Stimulated activated CD8-positive, alpha-beta memory T cell treated with anti-CD3 and anti-CD28 coated beads, Interleukin-15, amount 100 ng/mL, for 1 hour (primary cell): Measurements from ENCODE around the gene SPECC1.
A peak's percentile ranks its signal among the peaks of the same experiment; 100 is the strongest.
"Not testable (repeated sequence)": the region's sequence is repeated elsewhere in the genome, so short reads cannot be mapped to it uniquely, and the experiment has no call there.

Experiments
- DNase-seq: peaks from one replicate; pipeline ENCODE4 v3.0.0-alpha.2; 2020; ENCODE audit warnings: low read depth

The SPECC1 gene

GRCh38 chr17:20068445-20068844 lies 59.3 kb downstream of the SPECC1 start:
- no peak for DNase-seq

GRCh38 chr17:20071824-20072691 lies 62.9 kb downstream of the SPECC1 start:
- DNase-seq = no peak

DNA sequence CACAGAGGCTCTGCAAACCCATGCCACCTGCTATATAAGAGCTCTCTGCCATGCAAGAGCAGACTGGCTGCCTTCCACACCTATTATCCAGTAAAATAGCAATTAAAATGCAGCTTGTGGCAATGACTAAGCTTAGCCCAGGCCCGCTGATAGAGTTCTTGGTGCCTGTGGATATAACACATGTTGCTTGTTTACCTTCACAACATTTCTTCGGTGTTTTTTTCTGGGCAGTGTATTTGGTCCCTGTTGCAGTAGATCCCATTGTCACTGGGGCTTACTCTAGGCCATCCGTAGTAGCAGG lies 63.5 kb downstream of the SPECC1 start:
- DNase-seq = no peak

- peak; percentile 15 for DNase-seq
Measured at GRCh38 chr17:20073055-20073979, 64.2 kb downstream of the SPECC1 start.

DNA sequence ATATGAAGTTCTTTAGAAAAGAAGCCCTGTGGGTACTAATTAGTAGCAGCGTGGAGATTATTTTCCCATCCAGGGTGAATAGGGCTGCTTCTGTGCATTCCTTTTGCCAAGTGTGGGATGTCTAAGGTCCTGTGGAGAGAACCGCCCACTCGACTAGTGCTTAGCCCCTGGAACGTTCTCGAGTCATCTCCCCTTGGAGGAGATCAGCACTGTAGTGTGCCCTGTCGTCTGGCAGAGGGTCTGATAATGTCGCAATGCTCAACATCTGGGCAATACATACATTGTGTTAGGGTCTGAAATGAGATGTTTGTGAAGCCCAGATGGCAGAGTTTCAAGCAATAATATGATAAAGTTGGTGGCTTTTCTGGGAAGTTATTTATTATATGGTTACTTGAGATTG lies 64.8 kb downstream of the SPECC1 start:
- no peak for DNase-seq

- DNase-seq = no peak
Measured at GRCh38 chr17:20074489-20074888, 65.3 kb downstream of the SPECC1 start.

- DNase-seq = not testable (repeated sequence)
Measured at GRCh38 chr17:20076137-20076536, 67.0 kb downstream of the SPECC1 start.

- DNase-seq = no peak
Measured at GRCh38 chr17:20077978-20078685, 69.0 kb downstream of the SPECC1 start.

DNA sequence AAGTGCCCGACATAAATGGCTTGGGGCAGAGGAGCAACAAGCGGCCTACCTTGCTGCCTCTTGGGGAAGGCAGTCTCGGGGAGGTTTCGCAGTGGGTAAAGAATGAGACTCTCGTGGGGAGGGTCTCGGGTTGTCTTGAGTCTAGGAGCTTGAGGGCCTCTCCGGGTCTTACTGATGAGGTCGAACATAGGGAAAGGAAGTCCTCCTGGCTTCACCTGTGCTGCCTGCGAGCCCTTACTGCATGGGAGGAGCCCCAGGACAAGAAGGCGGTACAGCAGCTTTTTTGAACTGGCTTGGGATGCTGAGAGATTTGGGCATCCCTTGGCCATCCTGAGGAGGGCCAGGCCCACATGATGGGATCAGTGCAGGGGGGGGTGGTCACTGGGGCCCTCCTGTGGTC lies 71.4 kb downstream of the SPECC1 start:
- DNase-seq = no peak

DNA sequence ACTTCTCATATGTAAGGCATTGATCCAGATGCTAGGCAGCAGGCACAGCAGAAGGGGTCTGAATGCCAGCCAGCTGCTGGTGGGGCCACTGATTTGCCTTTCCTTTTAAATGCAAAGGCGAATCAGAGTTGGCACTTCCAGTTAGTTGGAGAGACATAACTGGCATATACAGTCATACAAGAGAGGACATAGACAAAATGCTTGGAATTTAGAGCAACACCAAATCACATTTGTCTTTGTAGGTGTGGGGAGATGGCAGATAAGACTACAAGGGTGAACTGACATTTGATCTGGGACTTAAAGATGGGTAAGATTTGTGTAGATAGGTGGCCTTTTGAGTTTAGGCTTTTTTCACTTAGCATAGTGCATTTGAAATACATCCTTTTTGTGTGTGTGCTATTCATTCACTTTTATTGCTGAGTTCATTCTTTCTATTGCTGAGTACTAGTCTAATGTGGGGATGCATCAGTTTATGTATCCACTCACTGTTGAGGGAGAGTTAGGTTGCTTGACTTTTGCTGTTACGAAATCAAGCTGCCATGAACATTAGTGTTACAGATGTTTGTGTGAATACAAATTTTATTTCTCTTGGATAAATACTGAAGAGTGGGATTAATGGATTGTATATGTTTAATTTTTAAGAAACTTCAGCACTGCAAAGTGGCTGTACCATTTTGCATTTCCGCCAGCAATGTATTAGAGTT lies 74.1 kb downstream of the SPECC1 start:
- no peak for DNase-seq

GRCh38 chr17:20084621-20085282 lies 75.6 kb downstream of the SPECC1 start:
- no peak for DNase-seq

DNA sequence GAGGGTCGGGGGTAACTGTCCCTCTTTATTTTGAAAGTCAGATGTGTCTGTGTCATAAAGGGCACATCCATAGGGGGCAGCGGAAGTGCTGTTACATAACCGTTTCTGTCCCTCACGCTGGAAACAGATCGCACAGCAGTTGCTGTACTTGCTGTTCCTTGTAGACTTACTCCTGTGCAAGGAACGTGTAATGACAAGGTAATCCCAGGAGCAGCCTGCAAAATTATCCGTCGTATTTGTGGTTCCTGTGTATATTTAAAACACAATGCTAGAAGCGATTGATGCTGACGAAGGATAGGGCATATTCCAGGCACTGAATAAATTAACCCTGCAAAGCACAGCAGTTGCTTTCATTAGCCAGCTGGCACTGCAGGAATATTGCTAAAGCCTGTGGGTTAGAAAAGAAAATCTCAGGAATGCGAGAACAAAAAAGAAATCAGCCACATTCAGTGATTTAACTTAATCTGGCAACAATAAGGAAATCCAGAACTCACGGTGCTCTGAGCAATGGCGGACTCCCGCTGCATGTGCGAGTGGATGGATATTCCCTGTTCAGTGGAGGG lies 76.2 kb downstream of the SPECC1 start:
- no peak for DNase-seq

- DNase-seq = no peak
Measured at GRCh38 chr17:20086416-20087076, 77.4 kb downstream of the SPECC1 start.

DNA sequence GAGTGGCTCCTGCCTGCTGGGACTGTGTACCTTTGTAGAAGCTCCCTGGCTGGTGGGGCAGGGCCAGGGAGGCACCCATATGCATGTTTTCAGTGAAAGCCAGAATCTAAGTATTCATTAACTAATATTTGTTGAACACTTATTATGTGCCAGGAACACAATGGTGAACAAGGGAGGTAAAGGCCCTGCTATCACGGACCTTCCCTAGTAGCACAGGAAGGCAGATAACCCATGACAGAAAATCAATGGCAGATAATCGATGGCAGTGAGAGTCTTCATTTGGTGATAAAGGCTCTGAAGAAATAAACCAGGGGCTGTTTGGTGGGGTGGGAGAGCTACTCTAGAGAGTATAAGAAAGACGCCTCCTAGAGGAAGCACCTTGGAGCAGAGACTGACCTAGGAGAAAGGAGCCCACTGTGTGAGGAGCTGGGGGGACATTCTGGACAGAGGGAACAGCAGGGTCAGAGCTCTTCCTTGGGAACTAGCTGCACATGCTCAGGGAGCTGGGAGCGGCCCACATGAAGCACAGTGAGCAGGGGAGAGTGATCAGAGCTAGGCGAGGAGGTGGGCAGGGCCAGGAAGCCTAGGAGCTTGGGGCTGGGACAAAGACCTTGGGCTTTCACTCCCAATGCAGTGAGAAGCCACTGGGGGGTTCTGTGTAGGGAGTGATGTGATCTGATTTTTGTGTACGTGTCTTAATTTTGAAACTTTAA lies 78.5 kb downstream of the SPECC1 start:
- DNase-seq = no peak

- no peak for DNase-seq
Measured at GRCh38 chr17:20089756-20090547, 80.8 kb downstream of the SPECC1 start.

GRCh38 chr17:20091174-20092029 lies 82.2 kb downstream of the SPECC1 start:
- DNase-seq = no peak

DNA sequence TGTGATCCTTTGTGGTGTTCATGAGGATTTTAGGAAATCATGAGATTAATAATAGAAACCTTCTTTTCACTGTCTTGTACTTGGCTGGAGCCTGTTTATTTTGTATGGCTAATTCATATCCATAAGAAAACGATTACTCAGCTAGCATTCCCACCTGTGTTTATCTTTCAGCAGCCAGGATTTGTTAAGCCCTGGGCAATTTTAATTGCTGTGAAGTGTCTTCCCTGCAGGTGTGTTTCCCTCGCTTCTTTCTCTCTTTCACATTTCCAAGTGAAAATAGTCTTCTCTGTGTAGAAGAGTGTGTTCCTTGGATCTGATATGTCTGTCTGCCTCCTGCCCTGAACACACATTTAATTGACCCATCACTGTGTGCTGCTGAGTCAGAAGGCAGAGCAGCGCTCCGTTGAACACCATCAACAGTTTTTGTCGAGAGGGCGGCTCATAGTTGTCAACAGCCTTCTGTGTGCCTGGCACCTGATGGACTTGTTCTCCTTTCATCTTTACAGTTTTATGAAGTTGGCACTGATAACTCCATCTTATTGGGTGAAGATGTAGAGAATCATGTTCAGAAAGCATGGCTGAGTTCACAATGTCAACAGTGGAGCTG lies 83.2 kb downstream of the SPECC1 start:
- DNase-seq = no peak
